ENCODE measurements around the gene IL31. TPM values are rescaled to one million over a fixed set of nuclear protein-coding genes. Genes with fewer than 3 reads are reported as not detected.

IL31 gene
- polyA plus RNA-seq, 2 of the 4 experiments (the other 2 are of a cell fraction): not detected

DNA sequence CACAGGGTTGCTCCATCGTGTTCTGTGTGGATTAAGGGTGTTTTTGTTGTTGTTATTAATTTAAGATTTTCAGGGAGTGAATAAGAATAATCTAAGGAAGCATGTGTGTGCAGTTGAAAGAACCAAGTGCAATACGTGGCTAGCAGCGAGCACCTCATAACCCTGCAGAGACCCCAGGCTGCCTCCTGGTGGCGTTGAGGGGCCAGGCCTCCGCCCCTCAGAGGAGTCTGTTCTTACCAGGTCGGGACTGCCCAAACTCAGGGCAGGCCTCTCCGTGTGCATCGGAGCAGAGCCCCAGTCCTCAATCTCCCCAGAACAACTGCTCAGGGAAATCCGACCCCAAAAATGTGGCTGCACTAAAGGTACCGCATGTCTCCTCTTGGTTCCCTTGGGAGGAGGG lies 36.8 kb downstream of the IL31 start:
- TF ChIP-seq HEYL (CRISPR knock-in tag; IDR thresholded peaks at IDR 0.05) (no peak), FOSL2 (IDR thresholded peaks at IDR 0.05) (no peak), FOSL2 (CRISPR knock-in tag; IDR thresholded peaks at IDR 0.05) (no peak), CBX8 (IDR thresholded peaks at IDR 0.05) (no peak), ZFP36 (IDR thresholded peaks at IDR 0.05; ENCODE audit: borderline replicate concordance, partially characterized antibody) (no peak), CBX2 (IDR thresholded peaks at IDR 0.05; ENCODE audit: borderline replicate concordance, low read depth) (no peak), HOXA7 (CRISPR knock-in tag; IDR thresholded peaks at IDR 0.05) (no peak), RCOR1 (IDR thresholded peaks at IDR 0.05; ENCODE audit: low read depth, low read length) (no peak), POLR2AphosphoS2 (conservative IDR thresholded peaks at IDR 0.05; ENCODE audit: low read length) (no peak), NPAS2 (CRISPR knock-in tag; IDR thresholded peaks at IDR 0.05; ENCODE audit: borderline replicate concordance) (no peak), POLR2A (IDR thresholded peaks at IDR 0.05; ENCODE audit: low read length) (no peak), JUN (IDR thresholded peaks at IDR 0.05) (no peak)
- TF ChIP-seq, protein P1, sequence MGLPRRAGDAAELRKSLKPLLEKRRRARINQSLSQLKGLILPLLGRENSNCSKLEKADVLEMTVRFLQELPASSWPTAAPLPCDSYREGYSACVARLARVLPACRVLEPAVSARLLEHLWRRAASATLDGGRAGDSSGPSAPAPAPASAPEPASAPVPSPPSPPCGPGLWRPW (IDR thresholded peaks at IDR 0.05): no peak
- TF ChIP-seq, protein P2, sequence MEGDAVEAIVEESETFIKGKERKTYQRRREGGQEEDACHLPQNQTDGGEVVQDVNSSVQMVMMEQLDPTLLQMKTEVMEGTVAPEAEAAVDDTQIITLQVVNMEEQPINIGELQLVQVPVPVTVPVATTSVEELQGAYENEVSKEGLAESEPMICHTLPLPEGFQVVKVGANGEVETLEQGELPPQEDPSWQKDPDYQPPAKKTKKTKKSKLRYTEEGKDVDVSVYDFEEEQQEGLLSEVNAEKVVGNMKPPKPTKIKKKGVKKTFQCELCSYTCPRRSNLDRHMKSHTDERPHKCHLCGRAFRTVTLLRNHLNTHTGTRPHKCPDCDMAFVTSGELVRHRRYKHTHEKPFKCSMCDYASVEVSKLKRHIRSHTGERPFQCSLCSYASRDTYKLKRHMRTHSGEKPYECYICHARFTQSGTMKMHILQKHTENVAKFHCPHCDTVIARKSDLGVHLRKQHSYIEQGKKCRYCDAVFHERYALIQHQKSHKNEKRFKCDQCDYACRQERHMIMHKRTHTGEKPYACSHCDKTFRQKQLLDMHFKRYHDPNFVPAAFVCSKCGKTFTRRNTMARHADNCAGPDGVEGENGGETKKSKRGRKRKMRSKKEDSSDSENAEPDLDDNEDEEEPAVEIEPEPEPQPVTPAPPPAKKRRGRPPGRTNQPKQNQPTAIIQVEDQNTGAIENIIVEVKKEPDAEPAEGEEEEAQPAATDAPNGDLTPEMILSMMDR (IDR thresholded peaks at IDR 0.05): no peak
- TF ChIP-seq, protein P3, sequence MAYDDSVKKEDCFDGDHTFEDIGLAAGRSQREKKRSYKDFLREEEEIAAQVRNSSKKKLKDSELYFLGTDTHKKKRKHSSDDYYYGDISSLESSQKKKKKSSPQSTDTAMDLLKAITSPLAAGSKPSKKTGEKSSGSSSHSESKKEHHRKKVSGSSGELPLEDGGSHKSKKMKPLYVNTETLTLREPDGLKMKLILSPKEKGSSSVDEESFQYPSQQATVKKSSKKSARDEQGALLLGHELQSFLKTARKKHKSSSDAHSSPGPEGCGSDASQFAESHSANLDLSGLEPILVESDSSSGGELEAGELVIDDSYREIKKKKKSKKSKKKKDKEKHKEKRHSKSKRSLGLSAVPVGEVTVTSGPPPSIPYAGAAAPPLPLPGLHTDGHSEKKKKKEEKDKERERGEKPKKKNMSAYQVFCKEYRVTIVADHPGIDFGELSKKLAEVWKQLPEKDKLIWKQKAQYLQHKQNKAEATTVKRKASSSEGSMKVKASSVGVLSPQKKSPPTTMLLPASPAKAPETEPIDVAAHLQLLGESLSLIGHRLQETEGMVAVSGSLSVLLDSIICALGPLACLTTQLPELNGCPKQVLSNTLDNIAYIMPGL (CRISPR knock-in tag; IDR thresholded peaks at IDR 0.05; ENCODE audit: borderline replicate concordance): no peak
- no peaks in the 10 kb centered on the region for H3K9me3 ChIP-seq
- ChIA-PET CTCF (interaction anchor here (0.7 to 2.5 kb wide), 6 partner anchors 14 to 106 kb away, joined by 4 to 11 read pairs (median 8); no protein-coding TSS in a partner anchor), POLR2A (no interaction called here)
- FAIRE-seq: no peak
- H3K4me2 ChIP-seq: no peak overlapping the region
- ATAC-seq: peak in 1 of 2 experiments; percentile 41; a peak in 3 of 6 replicates
- WGBS (ENCODE audit: missing lambda C conversion rate): 91% methylated on average over 10 of the region's 10 CpGs
- no peaks in the 10 kb centered on the region for H3K4me1 ChIP-seq
- DNase-seq (ENCODE audit: low read depth in 1 of 2, low spot score in 1 of 2): no peak
- no peak overlapping the region for H3K27ac ChIP-seq
- no peak overlapping the region for H3K4me3 ChIP-seq

DNA sequence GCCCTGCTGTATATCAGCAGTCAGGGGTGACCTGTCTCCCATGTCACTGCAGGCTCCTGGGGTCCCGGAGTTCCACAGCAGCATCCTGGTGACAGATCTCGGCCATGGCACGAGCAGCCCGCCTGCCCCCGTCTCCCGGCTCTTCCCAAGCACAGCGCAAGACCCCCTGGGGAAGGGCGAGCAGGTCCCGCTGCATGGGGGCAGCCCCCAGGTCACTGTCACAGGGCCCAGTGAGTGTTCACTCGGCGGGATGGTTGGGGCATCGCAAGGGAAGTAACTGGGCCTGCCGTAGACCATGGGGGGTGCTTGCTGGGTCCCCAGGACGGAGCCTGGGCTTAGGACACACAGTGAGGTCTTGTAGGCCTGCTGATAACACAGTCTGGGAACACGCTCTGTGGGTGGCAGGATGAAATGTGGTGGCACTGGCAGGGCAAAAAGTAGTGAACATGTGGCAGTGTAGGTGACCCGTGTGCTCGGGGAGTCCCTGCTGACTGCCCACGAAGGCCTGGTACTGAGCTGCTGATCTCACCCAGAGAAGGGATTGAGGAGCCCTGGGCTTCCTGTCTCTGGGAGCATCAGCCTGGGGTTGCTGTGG lies 38.5 kb downstream of the IL31 start:
- Histone ChIP-seq H3K4me1 (peaks cover 3% of the 10 kb centered on the region; the same call in 1 of the 3 replicates), H3K4me3 (no peak overlapping the region), H3K9me3 (no peaks in the 10 kb centered on the region), H3K27ac (no peak overlapping the region), H3K4me2 (no peak overlapping the region)
- 95% methylated on average over 9 of the region's 18 CpGs for WGBS (ENCODE audit: missing lambda C conversion rate)
- no peak for ATAC-seq
- ChIA-PET POLR2A (no interaction called here), CTCF (interaction anchor here (1.3 kb wide), 1 partner anchor 81 kb away, joined by 4 read pairs; no protein-coding TSS in a partner anchor)
- FAIRE-seq: no peak
- no peak for DNase-seq (ENCODE audit: low read depth in 1 of 2, low spot score in 1 of 2)
- TF ChIP-seq HOXB13 (CRISPR knock-in tag; IDR thresholded peaks at IDR 0.05; ENCODE audit: low read depth) (no peak), GATA3 (IDR thresholded peaks at IDR 0.05; ENCODE audit: borderline replicate concordance) (no peak), EP300 (IDR thresholded peaks at IDR 0.05) (no peak), NFE2L2 (conservative IDR thresholded peaks at IDR 0.05; ENCODE audit: low read length) (no peak), RFX5 (IDR thresholded peaks at IDR 0.05) (no peak), CEBPB (IDR thresholded peaks at IDR 0.05) (no peak), KDM5A (IDR thresholded peaks at IDR 0.05) (no peak), RAD21 (conservative IDR thresholded peaks at IDR 0.05 in 1 of 2, IDR thresholded peaks at IDR 0.05 in 1 of 2) (no peak), ZSCAN20 (CRISPR knock-in tag; IDR thresholded peaks at IDR 0.05) (no peak), POLR2AphosphoS2 (conservative IDR thresholded peaks at IDR 0.05; ENCODE audit: low read length) (no peak), RCOR1 (IDR thresholded peaks at IDR 0.05; ENCODE audit: low read depth, low read length) (no peak), NR3C1 (IDR thresholded peaks at IDR 0.05) (no peak), KDM1A (IDR thresholded peaks at IDR 0.05; ENCODE audit: low read depth) (no peak)
- TF ChIP-seq, protein P3 (CRISPR knock-in tag; IDR thresholded peaks at IDR 0.05; ENCODE audit: borderline replicate concordance): no peak
- TF ChIP-seq, protein P4, sequence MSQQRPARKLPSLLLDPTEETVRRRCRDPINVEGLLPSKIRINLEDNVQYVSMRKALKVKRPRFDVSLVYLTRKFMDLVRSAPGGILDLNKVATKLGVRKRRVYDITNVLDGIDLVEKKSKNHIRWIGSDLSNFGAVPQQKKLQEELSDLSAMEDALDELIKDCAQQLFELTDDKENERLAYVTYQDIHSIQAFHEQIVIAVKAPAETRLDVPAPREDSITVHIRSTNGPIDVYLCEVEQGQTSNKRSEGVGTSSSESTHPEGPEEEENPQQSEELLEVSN (IDR thresholded peaks at IDR 0.05; ENCODE audit: borderline replicate concordance, low read depth): no peak
- TF ChIP-seq, protein P2 (IDR thresholded peaks at IDR 0.05): no peak
- TF ChIP-seq, protein P5, sequence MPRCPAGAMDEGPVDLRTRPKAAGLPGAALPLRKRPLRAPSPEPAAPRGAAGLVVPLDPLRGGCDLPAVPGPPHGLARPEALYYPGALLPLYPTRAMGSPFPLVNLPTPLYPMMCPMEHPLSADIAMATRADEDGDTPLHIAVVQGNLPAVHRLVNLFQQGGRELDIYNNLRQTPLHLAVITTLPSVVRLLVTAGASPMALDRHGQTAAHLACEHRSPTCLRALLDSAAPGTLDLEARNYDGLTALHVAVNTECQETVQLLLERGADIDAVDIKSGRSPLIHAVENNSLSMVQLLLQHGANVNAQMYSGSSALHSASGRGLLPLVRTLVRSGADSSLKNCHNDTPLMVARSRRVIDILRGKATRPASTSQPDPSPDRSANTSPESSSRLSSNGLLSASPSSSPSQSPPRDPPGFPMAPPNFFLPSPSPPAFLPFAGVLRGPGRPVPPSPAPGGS (IDR thresholded peaks at IDR 0.05): no peak
